Parathyroid adenoma (tissue), 2 donors: ENCODE results near the gene KCNQ1OT1.

ENCODE experiments used
- H2AFZ ChIP-seq: fragments of 300-600 bp; sonication (generic); one replicate; pipeline ENCODE4 v1.7.0; 2017; ENCODE audit warnings: antibody characterized with exemption, mild to moderate bottlenecking
- H3K27ac ChIP-seq: fragments of 300-600 bp; sonication (generic); one replicate; pipeline ENCODE4 v1.7.0; 2017
- H3K27me3 ChIP-seq: fragments of 300-600 bp; sonication (generic); one replicate; pipeline ENCODE4 v1.7.0; 2017; ENCODE audit warnings: low read length; ENCODE audit not compliant: control insufficient read depth, insufficient read depth
- H3K36me3 ChIP-seq: fragments of 300-600 bp; sonication (generic); one replicate; pipeline ENCODE4 v1.7.0; 2017; ENCODE audit warnings: low read length; ENCODE audit not compliant: control insufficient read depth, insufficient read depth
- H3K4me1 ChIP-seq: fragments of 300-600 bp; sonication (generic); one replicate; pipeline ENCODE4 v1.7.0; 2017; ENCODE audit warnings: control low read depth
- H3K4me2 ChIP-seq: fragments of 300-600 bp; sonication (generic); one replicate; pipeline ENCODE4 v1.7.0; 2017; ENCODE audit warnings: low read length
- H3K4me3 ChIP-seq: fragments of 300-600 bp; sonication (generic); one replicate; pipeline ENCODE4 v1.7.0; 2017; ENCODE audit warnings: low read depth, low read length
- H3K79me2 ChIP-seq: fragments of 300-600 bp; sonication (generic); one replicate; pipeline ENCODE4 v1.7.0; 2017; ENCODE audit warnings: control low read depth
- H3K9ac ChIP-seq: fragments of 300-600 bp; sonication (generic); one replicate; pipeline ENCODE4 v1.7.0; 2017; ENCODE audit warnings: mild to moderate bottlenecking
- H3K9me3 ChIP-seq: fragments of 300-600 bp; sonication (generic); one replicate; pipeline ENCODE4 v1.7.0; 2017; ENCODE audit warnings: low read length; ENCODE audit not compliant: control insufficient read depth
- CTCF ChIP-seq: fragments of 300-600 bp; sonication (generic); IDR thresholded peaks from one replicate; pipeline ENCODE4 v1.7.0; 2017; ENCODE audit warnings: antibody characterized with exemption, mild to moderate bottlenecking
- donor health status: primary hyperparathyroidism.

The KCNQ1OT1 gene

GRCh38 chr11:2685566-2686359 lies 14.0 kb downstream of the KCNQ1OT1 start:
- Histone ChIP-seq H3K9me3 (no peaks in the 10 kb centered on the region), H3K4me2 (no peak overlapping the region), H3K27me3 (no peaks in the 10 kb centered on the region), H3K36me3 (no peaks in the 10 kb centered on the region), H3K27ac (no peak overlapping the region), H2AFZ (no peak overlapping the region), H3K4me3 (no peak overlapping the region), H3K9ac (no peak overlapping the region), H3K79me2 (no peaks in the 10 kb centered on the region), H3K4me1 (no peaks in the 10 kb centered on the region)
- no peak for TF ChIP-seq CTCF

GRCh38 chr11:2685051-2685450 lies 14.7 kb downstream of the KCNQ1OT1 start:
- Histone ChIP-seq H3K4me3 (no peak overlapping the region), H3K27me3 (no peaks in the 10 kb centered on the region), H3K9me3 (no peaks in the 10 kb centered on the region), H3K79me2 (no peaks in the 10 kb centered on the region), H3K4me2 (no peak overlapping the region), H3K27ac (no peak overlapping the region), H2AFZ (no peak overlapping the region), H3K36me3 (no peaks in the 10 kb centered on the region), H3K4me1 (no peaks in the 10 kb centered on the region), H3K9ac (no peak overlapping the region)
- TF ChIP-seq CTCF, result no peak

GRCh38 chr11:2684581-2684980 lies 15.2 kb downstream of the KCNQ1OT1 start:
- Histone ChIP-seq H3K36me3 (no peaks in the 10 kb centered on the region), H3K27me3 (no peaks in the 10 kb centered on the region), H3K4me3 (no peak overlapping the region), H3K4me1 (no peaks in the 10 kb centered on the region), H3K27ac (no peak overlapping the region), H3K4me2 (no peak overlapping the region), H3K9ac (no peak overlapping the region), H3K9me3 (no peaks in the 10 kb centered on the region), H3K79me2 (no peaks in the 10 kb centered on the region), H2AFZ (no peak overlapping the region)
- no peak for TF ChIP-seq CTCF

- no peak overlapping the region for H3K4me2 ChIP-seq
These were observed 16.0 kb downstream of the KCNQ1OT1 start for GRCh38 chr11:2683806-2684205.

More at GRCh38 chr11:2683806-2684205, 16.0 kb downstream of the KCNQ1OT1 start:
- Histone ChIP-seq H3K4me3 (no peak overlapping the region), H3K4me1 (no peaks in the 10 kb centered on the region), H3K79me2 (no peaks in the 10 kb centered on the region), H2AFZ (no peak overlapping the region), H3K9me3 (no peaks in the 10 kb centered on the region), H3K36me3 (no peaks in the 10 kb centered on the region), H3K27ac (no peak overlapping the region), H3K27me3 (no peaks in the 10 kb centered on the region), H3K9ac (no peak overlapping the region)
- no peak for TF ChIP-seq CTCF
